ENCODE measurements around the gene SURF6. TPM values are rescaled to one million over a fixed set of nuclear protein-coding genes. Genes with fewer than 3 reads are reported as not detected.

SURF6 gene
- total RNA-seq, 4 donors from 2014 or later: 21.6 to 36.3 (median 31.5) TPM

- no peaks in the 10 kb centered on the region for H3K27me3 ChIP-seq
- peaks cover 0 to 56% (median 30%) of the 10 kb centered on the region in 4 donors for H3K4me1 ChIP-seq
- H3K27ac ChIP-seq: peak overlapping the region in 1 of 4 donors; percentile 44
- no peak for DNase-seq (ENCODE audit: low spot score in 2 of 2)
- H3K9me3 ChIP-seq: no peaks in the 10 kb centered on the region
- peaks cover 0 to 58% (median 27%) of the 10 kb centered on the region in 3 donors for H3K36me3 ChIP-seq
- WGBS, 2 donors: 75 to 82% methylated on average over 3 of the region's 3 CpGs
- H3K4me3 ChIP-seq: no peak overlapping the region
- TF ChIP-seq POLR2A (IDR thresholded peaks at IDR 0.05) (no peak), CTCF (IDR thresholded peaks at IDR 0.05) (no peak), EP300 (IDR thresholded peaks at IDR 0.05) (no peak)
Observed at GRCh38 chr9:133351526-133351907, 15.5 kb upstream of the SURF6 start.

- no peaks in the 10 kb centered on the region for H3K9me3 ChIP-seq
- WGBS, 2 donors: 84% methylated on average over 15 of the region's 15 CpGs
- H3K4me3 ChIP-seq: no peak overlapping the region
- H3K4me1 ChIP-seq: peaks cover 0 to 61% (median 28%) of the 10 kb centered on the region in 4 donors
- H3K36me3 ChIP-seq: peaks cover 0 to 67% (median 27%) of the 10 kb centered on the region in 3 donors
- H3K27me3 ChIP-seq: no peaks in the 10 kb centered on the region
- H3K27ac ChIP-seq: no peak overlapping the region
- TF ChIP-seq POLR2A (IDR thresholded peaks at IDR 0.05) (no peak), CTCF (IDR thresholded peaks at IDR 0.05) (no peak), EP300 (IDR thresholded peaks at IDR 0.05) (no peak)
- no peak for DNase-seq (ENCODE audit: low spot score in 2 of 2)
Observed at GRCh38 chr9:133349965-133350616, 14.1 kb upstream of the SURF6 start.

- no peaks in the 10 kb centered on the region for H3K9me3 ChIP-seq
- no peaks in the 10 kb centered on the region for H3K27me3 ChIP-seq
- no peak for TF ChIP-seq CTCF (IDR thresholded peaks at IDR 0.05)
- TF ChIP-seq EP300 (IDR thresholded peaks at IDR 0.05): no peak
- no peak for TF ChIP-seq POLR2A (IDR thresholded peaks at IDR 0.05)
- 18% methylated on average over 24 to 25 of the region's 25 CpGs for WGBS, 2 donors
- DNase-seq (ENCODE audit: low spot score in 2 of 2): no peak
- H3K36me3 ChIP-seq: peaks cover 0 to 70% (median 29%) of the 10 kb centered on the region in 3 donors
- peaks cover 0 to 53% (median 24%) of the 10 kb centered on the region in 4 donors for H3K4me1 ChIP-seq
- peak overlapping the region; percentile 74 to 96 (median 92) for H3K27ac ChIP-seq
- H3K4me3 ChIP-seq: peak overlapping the region; percentile 74 to 99 (median 96)
Observed at GRCh38 chr9:133348718-133349573, 13.0 kb upstream of the SURF6 start.

GRCh38 chr9:133347985-133348717 lies 12.2 kb upstream of the SURF6 start, which contains the start of the genes MED22 and RPL7A:
Gene MED22 (minus strand): TSS chr9:133348131. CDS start chr9:133346662, 1,469 bp downstream.
Gene RPL7A (plus strand): TSS chr9:133348218. CDS start chr9:133348244, 26 bp downstream.
- WGBS, 2 donors: 0 to 1% methylated on average over 42 to 64 of the region's 64 CpGs
- TF ChIP-seq POLR2A (IDR thresholded peaks at IDR 0.05) (peak; percentile 67 to 76), CTCF (IDR thresholded peaks at IDR 0.05) (peak in 2 of 5 experiments; percentile 48 to 50), EP300 (IDR thresholded peaks at IDR 0.05) (peak; percentile 14 to 96)
- Histone ChIP-seq H3K4me3 (peak within 1 kb of the TSS; percentile 74 to 99 (median 96)), H3K36me3 (peaks cover 0 to 70% (median 34%) of the 10 kb centered on the region in 3 donors), H3K4me1 (peaks cover 0 to 52% (median 24%) of the 10 kb centered on the region in 4 donors), H3K27ac (peak within 1 kb of the TSS; percentile 74 to 96 (median 92)), H3K9me3 (no peaks in the 10 kb centered on the region), H3K27me3 (no peaks in the 10 kb centered on the region)
- peak; percentile 93 to 97 for DNase-seq (ENCODE audit: low spot score in 2 of 2)
